Ovary (tissue), 9 donors: ENCODE results near the gene TAPBP. TPM values are rescaled to one million over a fixed set of nuclear protein-coding genes. Genes with fewer than 3 reads are reported as not detected.

Experiments used
- DNase-seq, 5 donors: peaks; one replicate each; pipeline ENCODE4 v3.0.0-alpha.2; 2019 to 2020
- H3K27ac ChIP-seq, 2 donors: fragments of 200-600 bp; one replicate each; pipeline versions ENCODE4 v1.5.1 to v1.8.0; 2019 to 2022
- H3K27me3 ChIP-seq: fragments of 200-600 bp; one replicate; pipeline ENCODE4 v1.8.0; 2022
- H3K36me3 ChIP-seq: fragments of 200-600 bp; sonication (generic); one replicate; pipeline ENCODE4 v1.5.1; 2019
- H3K4me1 ChIP-seq: one replicate; pipeline ENCODE4 v1.8.1; 2013; ENCODE audit warnings: mild to moderate bottlenecking, moderate library complexity; ENCODE audit not compliant: insufficient read depth
- H3K4me3 ChIP-seq: fragments of 200-600 bp; sonication (generic); one replicate; pipeline ENCODE4 v1.5.1; 2017
- H3K9me3 ChIP-seq, 2 donors: fragments of 200-600 bp in 1 of 2; sonication (generic) in 1 of 2; one replicate each; pipeline versions ENCODE4 v1.5.1 to v1.8.1; 2013 to 2019; ENCODE audit warnings: mild to moderate bottlenecking in 1 of 2, moderate library complexity in 1 of 2
- EP300 ChIP-seq: sonication (generic); formaldehyde crosslinking; IDR thresholded peaks from one replicate; pipeline ENCODE4 v1.6.1; 2017; ENCODE audit warnings: antibody characterized with exemption
- POLR2A ChIP-seq: fragments of 450-650 bp; IDR thresholded peaks from one replicate; pipeline ENCODE4 v1.6.1; 2017; ENCODE audit warnings: antibody characterized with exemption, mild to moderate bottlenecking, moderate library complexity
- WGBS, 3 donors: extraction: QIAGEN DNeasy Blood & Tissue Kit in 1 of 3; methylation state at CpG; one replicate each; pipeline versions ENCODE4 v1.1.5 to v1.1.7; 2013 to 2017; 5-methylcytosine and 5-hydroxymethylcytosine counted together
- intact Hi-C, 4 donors: fragments of 100-400 bp; cut with DNase I; formaldehyde crosslinking; loops; one replicate each; pipeline versions ENCODE4 v1.11.0 to v1.15.1; 2022 to 2023
- polyA plus RNA-seq, 2 donors: library from polyadenylated mRNA; stranded (reverse); fragments of 200-250 nt in 1 of 2; fragments of 350-450 nt in 1 of 2; fragmentation: Illumina TruSeq in 1 of 2; extraction: RNeasy Lipid Tissue Mini Kit (QIAGEN cat#74804) in 1 of 2; gene quantifications; one replicate each; pipeline ENCODE4 v1.2.3, GENCODE V29; 2013 to 2014
- total RNA-seq, 7 donors: library from RNA; depleted of rRNA in 2 of 7; stranded (reverse); fragments of >200 nt in 2 of 7; fragmentation: NEBNext Ultra II Directional in 3 of 7; extraction: Animal tissue kit (Norgen Biotek cat#: 25700) in 3 of 7; gene quantifications; one replicate each; pipeline versions ENCODE4 v1.1.0 to v1.2.4, GENCODE V29; 2016 to 2023
- TF ChIP-seq, protein P1 (sequence below), 3 donors: fragments of 450-650 bp in 2 of 3; fragments of 200-600 bp in 1 of 3; IDR thresholded peaks; one replicate each; pipeline versions ENCODE4 v1.5.1 to v1.8.0; 2016 to 2022; ENCODE audit warnings: antibody characterized with exemption in 3 of 3, mild to moderate bottlenecking in 1 of 3
- donor health status: DM: no; HTN: no; CAD: no; lungs with moderate emphysema.
- donor health status: DM: no; HTN: no; CAD: no.
- donor health status: Bipolar disorder and iron deficiency.
- donor health status: DM: yes; HTN: yes; CAD: no.
- donor health status: DM: no; HTN: no; CAD: no.
- donor health status: DM: yes; HTN: yes; CAD: no.

Gene TAPBP
- total and polyA plus RNA-seq, 9 donors = 24.4 to 121 (median 60.9) TPM

DNA sequence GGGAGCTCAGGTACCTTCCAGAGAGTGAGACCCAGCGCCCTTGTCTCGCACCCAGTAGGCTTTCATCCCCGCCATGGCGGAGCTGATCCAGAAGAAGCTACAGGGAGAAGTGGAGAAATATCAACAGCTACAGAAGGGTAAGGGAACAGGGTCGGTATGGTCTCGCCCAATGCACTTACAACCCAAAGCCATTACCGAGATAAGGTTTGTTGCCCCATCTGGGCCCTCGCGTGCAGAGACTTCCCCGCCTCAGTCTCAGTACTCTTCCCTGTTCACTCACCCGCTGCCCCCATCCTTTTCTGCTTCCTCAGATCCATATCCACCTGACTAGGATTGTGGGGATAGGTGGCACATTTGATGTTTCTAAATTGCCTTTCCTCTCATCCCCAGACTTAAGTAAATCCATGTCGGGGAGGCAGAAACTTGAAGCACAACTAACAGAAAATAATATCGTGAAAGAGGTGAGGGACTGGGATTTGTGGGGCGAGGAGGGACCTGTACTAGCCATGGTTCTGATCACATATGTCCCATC lies 24.0 kb downstream of the TAPBP start:
- DNase-seq = no peak
- Histone ChIP-seq H3K27ac (peak overlapping the region in 1 of 2 donors; percentile 69), H3K4me3 (peak overlapping the region; percentile 88), H3K27me3 (no peaks in the 10 kb centered on the region), H3K4me1 (peaks cover 6% of the 10 kb centered on the region), H3K36me3 (no peaks in the 10 kb centered on the region), H3K9me3 (no peaks in the 10 kb centered on the region)
- 1 to 6% (median 2%) methylated on average over 14 of the region's 14 CpGs for WGBS, 3 donors
- no peak for TF ChIP-seq POLR2A
- TF ChIP-seq, protein P1, sequence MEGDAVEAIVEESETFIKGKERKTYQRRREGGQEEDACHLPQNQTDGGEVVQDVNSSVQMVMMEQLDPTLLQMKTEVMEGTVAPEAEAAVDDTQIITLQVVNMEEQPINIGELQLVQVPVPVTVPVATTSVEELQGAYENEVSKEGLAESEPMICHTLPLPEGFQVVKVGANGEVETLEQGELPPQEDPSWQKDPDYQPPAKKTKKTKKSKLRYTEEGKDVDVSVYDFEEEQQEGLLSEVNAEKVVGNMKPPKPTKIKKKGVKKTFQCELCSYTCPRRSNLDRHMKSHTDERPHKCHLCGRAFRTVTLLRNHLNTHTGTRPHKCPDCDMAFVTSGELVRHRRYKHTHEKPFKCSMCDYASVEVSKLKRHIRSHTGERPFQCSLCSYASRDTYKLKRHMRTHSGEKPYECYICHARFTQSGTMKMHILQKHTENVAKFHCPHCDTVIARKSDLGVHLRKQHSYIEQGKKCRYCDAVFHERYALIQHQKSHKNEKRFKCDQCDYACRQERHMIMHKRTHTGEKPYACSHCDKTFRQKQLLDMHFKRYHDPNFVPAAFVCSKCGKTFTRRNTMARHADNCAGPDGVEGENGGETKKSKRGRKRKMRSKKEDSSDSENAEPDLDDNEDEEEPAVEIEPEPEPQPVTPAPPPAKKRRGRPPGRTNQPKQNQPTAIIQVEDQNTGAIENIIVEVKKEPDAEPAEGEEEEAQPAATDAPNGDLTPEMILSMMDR (IDR thresholded peaks at IDR 0.05) = no peak
- TF ChIP-seq EP300 = no peak
- intact Hi-C loops = loop anchor here in 2 of 4 donors (10.0 kb wide), 2 partner anchors 125 to 1345 kb away; partner anchors contain the start of genes CFB (in 1 of the 2), CUTA (in 1 of the 2) and PHF1 (in 1 of the 2)

DNA sequence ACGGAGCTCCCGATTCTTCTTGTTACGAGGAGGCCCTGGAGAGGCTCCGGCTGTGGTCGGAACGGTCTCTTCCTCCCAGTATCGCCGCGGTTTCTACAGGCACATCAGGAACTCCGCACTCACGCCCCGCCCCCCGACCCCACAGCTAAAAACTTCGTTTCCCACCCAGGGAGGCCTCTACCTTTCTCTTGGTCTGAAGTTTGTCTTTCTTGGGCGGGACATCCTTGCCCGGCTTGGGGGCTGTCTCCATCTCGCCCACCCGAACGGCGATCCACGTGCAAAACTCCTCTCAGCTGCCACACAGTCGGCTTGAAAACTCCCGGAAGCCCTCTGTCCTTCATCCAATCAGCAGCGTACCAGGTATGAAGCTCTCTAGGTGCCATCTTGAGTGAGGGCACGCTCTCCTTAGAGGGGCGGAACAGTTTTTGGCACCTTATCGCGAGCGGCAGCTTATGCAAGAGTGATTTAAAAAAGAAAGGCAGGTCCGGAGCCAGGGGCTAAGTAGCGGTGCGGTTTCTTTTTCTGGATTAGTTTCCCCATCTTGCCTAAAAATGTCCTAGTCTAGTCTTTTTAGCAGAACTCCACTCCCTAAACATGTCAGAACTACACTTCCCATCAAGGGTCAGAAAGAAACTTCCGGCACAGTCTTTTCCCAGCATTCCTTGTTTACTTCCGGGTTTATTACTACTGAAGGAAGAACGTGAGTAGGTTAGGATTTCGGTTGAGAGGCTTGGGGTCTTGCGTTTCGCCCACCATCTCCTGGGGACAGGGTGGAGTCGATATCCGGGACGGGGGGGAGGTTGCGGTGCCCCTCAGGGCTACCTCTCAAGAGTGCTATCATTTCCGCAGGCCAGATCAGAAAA lies 24.7 kb downstream of the TAPBP start, which contains the start of the genes PFDN6 and WDR46:
TSS of gene PFDN6 (plus strand) at position 681 of the 863 bp plus-strand sequence. CDS start 256 bp downstream, outside the sequence.
TSS of gene WDR46 (minus strand) at position 319 of the 863 bp plus-strand sequence. CDS start at position 250, 69 bp downstream.
- peak; percentile 75 to 84 (median 79) for DNase-seq
- intact Hi-C loops = loop anchor here in 1 of 4 donors (10.0 kb wide), 1 partner anchor 1344 kb away; the partner anchor contains the start of gene CFB
- Histone ChIP-seq H3K4me3 (peak within 1 kb of the TSS; percentile 88), H3K36me3 (no peaks in the 10 kb centered on the region), H3K27ac (peak within 1 kb of the TSS in 1 of 2 donors; percentile 69), H3K4me1 (peaks cover 6% of the 10 kb centered on the region), H3K9me3 (no peaks in the 10 kb centered on the region), H3K27me3 (no peaks in the 10 kb centered on the region)
- WGBS, 3 donors = 0 to 1% (median 0%) methylated on average over 43 of the region's 43 CpGs
- TF ChIP-seq, protein P1 (IDR thresholded peaks at IDR 0.05) = no peak
- peak; percentile 46 for TF ChIP-seq EP300
- peak; percentile 33 for TF ChIP-seq POLR2A

DNA sequence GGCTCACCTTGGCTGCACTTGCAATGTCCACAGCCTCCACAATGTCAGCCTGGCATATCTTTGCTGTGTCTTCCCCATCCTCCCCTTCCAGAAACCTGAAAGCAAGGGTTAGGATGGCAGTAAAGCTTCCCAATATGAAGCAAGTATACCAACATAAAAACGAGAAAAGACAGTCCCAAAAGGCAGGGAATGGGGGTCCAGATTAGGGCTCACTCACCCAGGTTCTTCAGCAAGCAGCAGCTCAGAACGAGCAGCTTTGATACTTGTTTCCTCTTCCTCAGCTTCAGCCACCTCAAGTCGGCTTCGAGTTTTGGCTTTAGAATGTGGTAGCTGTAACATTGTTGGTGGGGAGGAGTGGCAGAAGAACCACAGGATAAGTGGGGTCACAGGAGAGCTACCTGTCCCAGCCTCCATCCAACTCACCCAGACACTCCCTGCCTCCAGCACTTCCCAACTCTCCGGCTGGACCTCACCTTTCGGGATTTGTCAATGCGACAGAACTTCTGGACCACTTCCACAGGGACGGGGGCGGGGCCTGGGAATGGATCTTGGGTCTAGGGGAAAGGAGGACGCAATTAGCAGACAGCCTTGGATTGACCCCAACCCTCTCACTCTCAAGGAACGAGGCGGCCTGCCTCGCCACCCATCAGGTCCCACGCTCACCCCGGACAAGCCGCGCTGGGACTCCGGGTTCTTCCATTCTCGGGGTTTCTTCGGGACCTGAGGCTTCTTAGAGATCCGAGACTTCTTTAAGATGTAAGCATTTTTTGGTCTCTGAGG lies 25.5 kb downstream of the TAPBP start:
- TF ChIP-seq EP300 (no peak), POLR2A (no peak)
- TF ChIP-seq, protein P1 (IDR thresholded peaks at IDR 0.05) = no peak
- no peaks in the 10 kb centered on the region for H3K9me3 ChIP-seq
- intact Hi-C loops = loop anchor here in 1 of 4 donors (10.0 kb wide), 1 partner anchor 1344 kb away; the partner anchor contains the start of gene CFB
- 9 to 12% (median 10%) methylated on average over 19 to 21 of the region's 21 CpGs for WGBS, 3 donors
- H3K4me1 ChIP-seq = peaks cover 6% of the 10 kb centered on the region
- no peaks in the 10 kb centered on the region for H3K27me3 ChIP-seq
- peak in 1 of 5 donors; percentile 36 for DNase-seq
- no peaks in the 10 kb centered on the region for H3K36me3 ChIP-seq
- peak overlapping the region; percentile 88 for H3K4me3 ChIP-seq
- H3K27ac ChIP-seq = peak overlapping the region in 1 of 2 donors; percentile 9
